SK-N-SH (cell line): ENCODE data around the gene CHTF18.

Experiments
- CTCF ChIP-seq: fragments of 200-600 bp; sonication (generic); IDR thresholded peaks from 2 replicates; pipeline ENCODE4 v1.6.1; 2017; ENCODE audit warnings: antibody characterized with exemption, mild to moderate bottlenecking, moderate library complexity
- ELF1 ChIP-seq: IDR thresholded peaks from 2 replicates; pipeline ENCODE4 v1.4.0; 2012
- GABPA ChIP-seq: IDR thresholded peaks from 2 replicates; pipeline ENCODE4 v1.4.0; 2012; ENCODE audit warnings: low read depth, mild to moderate bottlenecking
- JUND ChIP-seq: IDR thresholded peaks from 2 replicates; pipeline ENCODE4 v1.4.0; 2012
- MAX ChIP-seq: IDR thresholded peaks from 2 replicates; pipeline ENCODE4 v1.4.0; 2012; ENCODE audit warnings: low read depth
- PBX3 ChIP-seq: IDR thresholded peaks from 2 replicates; pipeline ENCODE4; 2012
- RAD21 ChIP-seq: IDR thresholded peaks from 2 replicates; pipeline ENCODE4 v1.6.1; 2012; ENCODE audit warnings: mild to moderate bottlenecking, low read length
- TAF1 ChIP-seq: IDR thresholded peaks from 2 replicates; pipeline ENCODE4 v1.6.1; 2012; ENCODE audit warnings: low read depth, mild to moderate bottlenecking, low read length, moderate library complexity, borderline replicate concordance
- TEAD4 ChIP-seq: IDR thresholded peaks from 2 replicates; pipeline ENCODE4 v1.4.0; 2012; ENCODE audit warnings: mild to moderate bottlenecking, borderline replicate concordance; ENCODE audit not compliant: insufficient read depth
- USF2 ChIP-seq: fragments of 150-350 bp; IDR thresholded peaks from 2 replicates; pipeline ENCODE4 v1.6.1; 2017; ENCODE audit warnings: antibody characterized with exemption, low read length, low read depth, borderline replicate concordance

- TF ChIP-seq GABPA = no peak
- no peak for TF ChIP-seq USF2
- TF ChIP-seq JUND = no peak
- no peak for TF ChIP-seq ELF1
- no peak for TF ChIP-seq CTCF
- TF ChIP-seq PBX3 = no peak
- no peak for TF ChIP-seq MAX
- no peak for TF ChIP-seq RAD21
- TF ChIP-seq TAF1 = no peak
- no peak for TF ChIP-seq TEAD4
Observed at GRCh38 chr16:747978-748746, 40.3 kb upstream of the CHTF18 start.
